GM21619 (cell line): Measurements from ENCODE around the gene GRID1.
A peak's percentile ranks its signal among the peaks of the same experiment; 100 is the strongest.
"Not testable (repeated sequence)": the region's sequence is repeated elsewhere in the genome, so short reads cannot be mapped to it uniquely, and the experiment has no call there.

ENCODE experiments used
- ATAC-seq: cut with Tn5 transposase; IDR thresholded peaks from one replicate; pipeline ENCODE4 v1.9.1; 2021; ENCODE audit not compliant: unreplicated experiment

GRID1 gene

GRCh38 chr10:86117051-86117450 is 249.5 kb downstream of the GRID1 start:
- ATAC-seq: no peak

DNA sequence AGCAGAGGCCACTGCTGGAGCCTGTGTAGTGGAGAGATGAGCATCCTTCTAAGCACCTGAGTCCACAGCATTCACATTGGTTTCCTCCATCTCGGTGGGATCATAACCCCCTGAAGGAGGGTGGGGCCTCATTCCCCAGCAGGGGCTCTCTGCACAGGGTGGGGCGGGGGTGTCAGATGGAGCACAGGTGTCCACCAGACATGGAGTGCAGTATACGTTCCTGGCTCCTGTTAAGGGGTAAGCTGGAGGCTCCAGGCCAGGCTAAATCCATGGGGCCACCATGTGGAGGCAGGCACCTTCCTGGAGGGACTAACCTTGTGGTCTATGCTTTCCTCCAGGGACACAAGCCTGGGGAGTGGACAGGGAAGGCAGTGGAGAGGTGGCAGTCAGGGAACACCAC is 252.6 kb downstream of the GRID1 start:
- no peak for ATAC-seq

GRCh38 chr10:86113501-86113900 is 253.1 kb downstream of the GRID1 start:
- no peak for ATAC-seq

DNA sequence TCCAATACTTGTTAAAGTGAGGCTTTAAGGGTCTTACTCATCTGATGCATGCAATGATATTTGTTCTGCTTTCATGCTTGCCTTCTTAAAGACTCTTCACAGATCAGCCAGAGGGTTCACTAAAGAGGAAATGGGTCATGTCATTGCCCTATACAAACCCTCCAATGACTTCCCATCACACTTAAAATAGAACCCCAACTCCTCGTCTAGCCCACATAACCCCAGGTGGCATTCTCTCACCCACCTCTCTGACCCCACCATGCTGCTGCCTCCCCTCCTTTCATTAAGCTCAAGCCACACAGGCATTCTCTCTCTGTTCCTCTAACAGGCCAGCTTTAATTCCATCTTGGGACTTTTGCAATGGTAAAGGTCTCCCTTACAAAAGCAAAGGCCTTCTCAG is 253.6 kb downstream of the GRID1 start:
- no peak for ATAC-seq

DNA sequence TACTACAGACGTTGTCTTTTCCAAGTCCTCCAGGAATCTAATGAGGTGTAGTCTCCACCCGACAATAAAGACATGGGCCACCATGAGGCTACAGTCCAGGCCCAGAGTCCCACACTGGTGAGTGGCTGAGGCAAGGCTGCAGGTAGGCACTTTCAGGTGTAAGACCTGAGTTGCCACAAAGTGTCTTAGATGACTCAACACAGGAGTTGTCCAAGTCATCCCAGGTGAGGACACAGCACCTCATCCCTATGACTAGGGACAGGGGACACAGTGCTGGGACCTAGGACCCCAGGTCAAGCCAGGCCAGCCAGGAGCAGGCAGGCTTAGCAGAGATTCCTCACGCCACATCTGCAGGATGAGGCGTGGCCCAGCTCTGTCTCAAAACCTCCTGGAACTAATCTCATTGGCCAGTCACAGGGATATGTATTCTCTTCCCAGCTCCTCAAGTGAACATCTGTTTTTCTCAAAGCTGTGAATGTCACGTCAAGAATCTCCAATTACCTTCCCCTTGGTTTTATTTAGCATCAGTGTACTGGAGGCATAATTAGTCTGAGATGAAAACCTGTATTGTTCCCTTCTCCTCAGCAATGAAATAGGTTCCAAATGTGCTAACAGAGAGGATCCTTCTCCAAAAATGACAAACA is 254.6 kb downstream of the GRID1 start:
- no peak for ATAC-seq

DNA sequence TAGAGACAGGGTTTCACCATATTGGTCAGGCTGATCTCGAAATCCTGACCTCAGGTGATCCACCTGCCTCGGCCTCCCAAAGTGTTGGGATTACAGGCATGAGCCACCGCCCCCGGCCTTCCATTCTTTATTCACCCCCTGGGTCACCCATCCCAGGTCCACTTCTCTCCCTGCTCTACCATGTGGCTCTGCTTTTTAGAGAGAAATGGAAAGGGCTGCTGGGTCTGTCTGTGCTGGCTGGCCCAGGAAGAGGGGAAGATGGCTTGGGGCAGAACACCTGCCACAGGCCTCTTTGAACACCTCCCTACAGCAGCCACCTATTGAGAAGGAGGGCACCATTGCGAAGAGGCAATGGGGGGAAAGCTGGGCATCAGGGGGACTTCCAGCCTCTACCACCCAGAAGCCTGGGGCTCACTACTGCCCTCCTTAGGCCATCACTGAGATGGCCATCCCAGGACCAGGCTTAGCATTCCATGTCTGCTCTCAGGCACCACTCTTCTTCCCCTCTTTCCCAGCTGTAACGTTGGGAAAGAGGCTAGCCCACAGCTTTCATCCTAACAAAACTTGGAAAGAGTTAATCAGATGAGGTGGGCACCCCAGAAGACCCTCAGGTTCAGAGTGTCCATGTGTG is 256.3 kb downstream of the GRID1 start:
- ATAC-seq: no peak

DNA sequence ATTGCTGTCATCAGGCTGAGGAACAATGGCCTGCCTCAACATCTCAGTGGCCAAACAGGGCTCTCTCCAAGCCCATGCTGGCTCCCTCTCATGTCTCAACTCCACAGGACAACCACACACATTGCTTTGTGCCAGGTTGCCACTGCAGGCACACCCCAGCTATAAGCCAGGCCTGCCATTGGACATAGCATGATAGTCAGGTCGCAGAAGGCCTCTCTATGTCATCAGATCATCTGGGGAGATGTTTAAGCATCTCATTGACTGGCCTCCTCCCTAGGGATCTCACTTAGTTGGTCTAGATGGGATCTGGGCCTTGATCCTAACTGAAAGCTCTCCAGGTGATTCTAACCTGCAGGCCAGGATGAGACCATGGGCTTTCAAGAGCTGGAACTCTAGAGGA is 257.2 kb downstream of the GRID1 start:
- ATAC-seq: no peak

DNA sequence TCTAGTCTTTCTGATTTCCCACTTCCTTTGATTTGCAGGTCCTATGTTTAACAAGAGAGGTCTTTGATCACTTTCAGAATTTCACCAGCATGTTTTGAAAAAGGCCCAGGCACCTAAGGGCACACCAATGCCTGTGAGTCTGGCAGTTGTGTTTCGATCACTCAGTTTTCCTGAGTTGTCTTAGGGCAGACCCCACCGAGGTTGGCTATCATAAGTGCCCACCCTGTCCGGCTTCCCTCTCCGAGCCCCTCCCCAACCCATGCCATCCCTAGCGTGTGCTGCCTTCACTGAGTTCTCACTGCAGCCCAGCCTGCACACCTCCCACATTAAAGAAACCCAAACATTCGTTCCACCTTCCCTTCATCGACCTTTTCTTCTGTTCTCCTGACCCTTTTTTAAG is 257.9 kb downstream of the GRID1 start:
- no peak for ATAC-seq

DNA sequence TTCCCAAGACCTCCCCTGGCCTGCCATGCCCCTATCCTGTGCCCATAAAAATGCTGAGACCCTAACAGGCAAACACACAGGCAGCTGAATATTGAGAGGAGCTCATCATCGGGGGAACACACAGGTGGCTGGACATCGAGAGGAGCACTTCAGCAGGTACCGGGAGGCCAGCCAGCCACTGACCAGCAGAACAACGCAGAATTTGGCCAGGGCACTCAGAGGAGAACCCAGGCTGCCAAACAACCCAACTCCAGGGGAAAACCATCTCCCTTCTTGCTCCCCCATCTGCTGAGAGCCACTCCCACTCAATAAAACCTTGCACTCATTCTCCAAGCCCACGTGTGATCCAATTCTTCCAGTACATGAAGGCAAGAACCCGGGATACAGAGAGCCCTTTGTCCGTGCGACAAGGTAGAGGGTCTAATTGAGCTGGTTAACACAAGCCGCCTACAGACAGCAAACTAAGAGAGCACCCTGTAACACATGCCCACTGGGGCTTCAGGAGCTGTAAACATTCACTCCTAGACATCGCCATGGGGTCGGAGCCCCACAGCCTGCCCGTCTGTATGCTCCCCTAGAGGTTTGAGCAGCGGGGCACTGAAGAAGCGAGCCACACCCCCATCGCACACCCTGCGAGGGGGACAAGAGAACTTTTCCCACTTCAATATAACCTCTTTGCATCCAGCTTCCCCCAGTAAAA is 258.8 kb downstream of the GRID1 start:
- not testable (repeated sequence) for ATAC-seq

DNA sequence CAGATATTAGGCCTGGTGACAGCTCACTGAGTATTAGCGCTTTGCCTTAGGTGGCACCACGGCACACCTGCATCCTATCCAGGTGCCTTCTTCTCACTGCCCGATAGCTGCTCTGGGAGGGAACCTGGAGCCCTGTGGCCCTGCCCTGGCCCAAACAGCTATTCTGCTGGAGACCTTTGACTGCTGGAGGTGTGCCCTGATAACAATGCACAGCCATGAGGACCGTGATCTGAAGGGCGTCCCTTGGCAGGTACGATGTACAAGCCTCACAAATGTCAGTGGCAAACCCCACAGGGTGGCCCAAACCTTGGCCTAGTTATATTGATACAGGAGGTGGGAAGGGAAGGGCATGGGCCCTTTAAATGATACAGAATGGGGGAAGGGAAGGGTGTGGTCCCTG is 259.5 kb downstream of the GRID1 start:
- no peak for ATAC-seq

DNA sequence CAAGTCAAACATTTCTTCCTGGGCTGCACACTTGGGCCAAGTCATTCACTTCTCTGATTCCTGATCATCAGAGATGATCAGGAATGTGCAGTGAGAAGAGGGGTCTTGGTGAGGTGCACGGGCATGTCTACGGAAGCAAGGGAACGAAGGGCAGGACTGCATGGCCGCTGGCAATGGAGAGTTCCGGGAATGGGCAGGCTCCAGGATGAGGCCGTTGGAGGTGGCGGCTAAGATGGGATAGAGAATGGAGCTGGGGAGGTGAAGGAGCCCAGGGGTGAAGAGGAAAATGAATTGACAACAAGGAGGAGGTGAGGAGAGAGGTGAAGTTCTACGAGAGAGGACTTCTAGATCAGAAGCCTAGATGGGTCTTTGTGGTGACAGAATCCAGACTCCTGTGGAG is 260.0 kb downstream of the GRID1 start:
- no peak for ATAC-seq

DNA sequence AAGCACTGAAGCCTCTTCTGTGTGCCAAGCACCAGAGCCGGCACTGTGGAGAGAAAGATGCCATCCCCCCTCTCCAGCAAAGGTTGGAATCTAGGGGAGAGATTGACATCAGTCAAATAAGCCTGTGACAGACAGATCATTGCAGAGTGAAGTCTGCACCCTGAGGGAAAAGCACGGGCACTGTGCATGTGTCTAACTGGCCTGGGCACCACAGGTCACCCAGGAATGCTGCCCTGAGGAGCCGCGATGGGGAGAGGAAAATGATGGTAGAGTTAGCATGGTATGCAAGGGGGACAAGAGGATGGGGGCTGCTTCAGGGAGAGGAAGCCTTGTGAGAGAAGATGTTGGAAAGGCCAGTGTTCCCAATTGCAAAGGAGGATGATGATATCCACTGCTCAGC is 261.0 kb downstream of the GRID1 start:
- no peak for ATAC-seq

DNA sequence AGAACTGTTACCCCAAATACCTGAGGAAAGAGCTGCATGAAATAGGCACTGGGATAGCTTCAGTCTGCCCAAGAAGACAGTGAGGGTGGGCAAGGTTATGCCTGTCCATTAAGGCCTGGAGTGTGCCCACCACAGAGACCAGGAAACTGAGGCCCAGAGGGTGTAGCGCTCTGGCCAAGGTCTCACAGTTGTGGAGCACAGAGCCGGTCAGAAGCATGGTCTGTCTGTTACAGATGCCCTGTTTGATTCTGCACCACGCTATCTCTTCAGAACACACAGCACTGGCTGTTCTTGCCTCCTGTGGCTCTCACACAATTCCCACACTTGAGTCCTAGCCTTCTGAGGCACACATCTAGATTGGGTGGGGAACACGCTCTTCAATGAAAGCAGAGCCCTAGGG is 261.4 kb downstream of the GRID1 start:
- ATAC-seq: no peak

- ATAC-seq: no peak
Measured at GRCh38 chr10:86104611-86105145, 261.9 kb downstream of the GRID1 start.

- no peak for ATAC-seq
Measured at GRCh38 chr10:86104156-86104555, 262.4 kb downstream of the GRID1 start.

DNA sequence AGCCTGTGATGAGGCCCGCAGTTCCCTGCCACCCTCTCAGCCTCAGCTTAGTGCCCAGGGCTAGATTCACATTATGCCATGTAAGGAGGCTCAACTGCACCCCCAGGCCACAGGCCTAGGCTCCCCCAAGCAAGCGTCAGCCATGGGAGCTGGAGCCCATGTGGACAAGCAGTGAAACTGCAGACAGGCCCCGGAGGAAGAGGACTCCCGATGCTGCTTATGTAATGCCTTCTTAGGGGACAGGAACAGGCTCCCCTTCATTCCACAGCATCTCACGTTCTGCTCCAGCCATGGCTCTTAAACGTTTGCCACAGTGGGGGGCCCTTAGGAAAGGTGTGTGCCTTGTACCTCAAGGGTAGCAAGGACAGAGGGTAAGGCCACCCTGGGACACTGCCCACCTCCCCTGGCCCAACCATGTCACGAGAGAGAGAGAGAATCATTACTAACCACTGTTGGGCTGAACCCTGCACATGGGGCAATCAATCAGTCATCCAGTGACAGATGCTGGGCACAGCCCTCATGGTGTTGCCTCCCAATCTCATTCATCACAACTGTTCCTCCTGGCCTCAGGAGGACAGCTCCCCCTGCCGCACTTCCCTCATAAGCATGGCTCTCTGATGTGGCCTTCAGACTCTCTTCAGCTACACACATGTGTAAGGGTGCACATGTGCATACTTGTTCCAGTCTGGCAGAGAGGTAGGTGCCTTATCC is 263.0 kb downstream of the GRID1 start:
- ATAC-seq: no peak

DNA sequence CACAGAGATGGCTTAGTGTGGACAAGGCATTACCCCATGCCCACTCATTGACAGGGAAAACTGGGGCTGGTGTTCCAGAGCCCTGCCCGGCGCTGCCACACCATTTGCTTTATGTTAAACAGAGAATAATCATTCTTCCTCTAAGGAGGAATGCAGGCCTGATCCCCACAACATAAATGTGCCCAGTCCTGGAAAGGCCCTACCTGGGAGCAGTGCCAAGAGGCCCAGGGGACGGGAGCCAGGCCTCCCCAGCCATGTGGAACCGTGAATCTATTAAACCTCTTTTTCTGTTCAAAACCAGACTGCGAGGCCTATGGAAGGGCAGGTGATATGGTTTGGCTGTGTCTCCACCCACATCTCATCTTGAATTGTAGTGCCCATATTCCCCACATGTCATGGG is 264.1 kb downstream of the GRID1 start:
- no peak for ATAC-seq

GRCh38 chr10:86102031-86102430 is 264.6 kb downstream of the GRID1 start:
- ATAC-seq: no peak

- peak; percentile 77 for ATAC-seq
Measured at GRCh38 chr10:86100581-86101061, 266.0 kb downstream of the GRID1 start.

DNA sequence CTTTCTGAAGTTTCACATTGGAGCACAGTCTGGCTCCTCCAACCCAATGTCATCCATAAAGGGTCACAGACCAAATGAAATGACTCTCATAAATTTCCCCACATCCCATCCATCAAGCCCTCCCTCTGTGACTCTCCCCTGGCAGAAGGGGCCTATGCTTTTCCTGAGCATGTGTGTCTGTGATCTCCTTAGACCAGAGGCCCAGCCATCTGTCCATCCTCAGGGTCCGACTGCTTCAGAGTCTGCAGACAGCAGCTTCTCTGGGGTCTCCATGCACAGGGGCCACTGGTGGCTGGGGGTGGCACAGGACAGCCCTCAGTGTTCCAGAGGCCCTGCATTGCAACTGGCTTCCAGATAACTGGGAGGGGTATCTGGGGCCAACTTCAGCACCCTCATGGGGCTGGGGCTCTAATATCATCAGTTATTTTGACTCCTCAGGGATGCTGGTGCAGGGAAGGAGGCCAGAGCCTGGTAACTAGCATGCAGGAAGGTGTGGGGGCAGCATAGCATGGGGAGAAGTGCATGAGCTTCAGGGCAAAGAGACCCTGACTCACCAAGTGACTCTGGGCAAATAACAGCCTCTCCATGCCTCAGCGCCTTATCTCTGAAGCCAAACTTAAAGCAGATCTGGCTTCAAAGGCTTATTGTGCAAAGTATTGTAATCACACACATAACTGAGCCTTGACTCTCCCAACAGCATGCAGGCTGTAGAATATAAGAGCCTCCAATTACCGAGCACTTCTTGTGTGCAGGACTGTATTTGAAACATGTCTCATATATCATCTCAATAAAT is 266.9 kb downstream of the GRID1 start:
- no peak for ATAC-seq
